EH (cell line): ENCODE results near the gene OSBPL2.

ENCODE experiments used
- DNase-seq: peaks from one replicate; pipeline ENCODE4 v3.0.0-alpha.2; 2015; ENCODE audit warnings: low read depth

The OSBPL2 gene

DNA sequence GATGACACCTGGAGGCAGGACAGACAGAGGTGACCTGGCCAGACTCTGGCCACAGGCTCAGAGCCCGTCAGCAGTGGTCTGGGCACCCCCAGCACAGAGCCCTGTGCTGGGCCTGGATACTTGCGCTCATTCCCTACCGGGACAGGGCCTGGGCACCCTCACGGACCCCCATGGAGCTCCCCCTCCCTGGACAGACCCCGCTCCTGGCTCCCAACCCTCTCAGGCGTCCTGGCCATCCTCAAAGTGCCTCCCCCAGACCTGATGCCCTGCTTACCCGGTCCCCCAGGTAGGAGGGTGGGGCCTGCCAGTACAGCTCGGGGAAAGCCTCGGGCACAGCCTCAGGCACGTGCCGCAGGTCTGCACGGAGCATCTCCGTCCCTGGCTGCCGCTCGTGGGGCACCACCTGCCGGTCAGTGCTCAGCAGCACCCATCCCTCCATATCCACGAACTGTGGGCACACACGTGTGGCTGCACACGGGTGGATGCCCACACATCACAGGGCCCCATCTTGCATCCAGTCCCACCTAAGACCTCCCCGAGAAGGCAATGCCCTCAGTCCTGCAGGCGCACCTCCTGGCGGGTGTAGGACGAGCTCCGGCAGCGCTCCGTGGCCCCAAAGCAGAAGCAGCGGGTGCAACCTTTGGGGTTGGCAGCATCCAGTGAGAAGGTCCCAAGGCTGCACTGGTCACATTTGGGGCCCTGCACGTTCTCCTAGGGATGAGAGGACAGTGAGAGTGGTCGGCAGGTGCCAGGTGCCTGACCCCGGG is 88.8 kb downstream of the OSBPL2 start:
- DNase-seq: no peak

DNA sequence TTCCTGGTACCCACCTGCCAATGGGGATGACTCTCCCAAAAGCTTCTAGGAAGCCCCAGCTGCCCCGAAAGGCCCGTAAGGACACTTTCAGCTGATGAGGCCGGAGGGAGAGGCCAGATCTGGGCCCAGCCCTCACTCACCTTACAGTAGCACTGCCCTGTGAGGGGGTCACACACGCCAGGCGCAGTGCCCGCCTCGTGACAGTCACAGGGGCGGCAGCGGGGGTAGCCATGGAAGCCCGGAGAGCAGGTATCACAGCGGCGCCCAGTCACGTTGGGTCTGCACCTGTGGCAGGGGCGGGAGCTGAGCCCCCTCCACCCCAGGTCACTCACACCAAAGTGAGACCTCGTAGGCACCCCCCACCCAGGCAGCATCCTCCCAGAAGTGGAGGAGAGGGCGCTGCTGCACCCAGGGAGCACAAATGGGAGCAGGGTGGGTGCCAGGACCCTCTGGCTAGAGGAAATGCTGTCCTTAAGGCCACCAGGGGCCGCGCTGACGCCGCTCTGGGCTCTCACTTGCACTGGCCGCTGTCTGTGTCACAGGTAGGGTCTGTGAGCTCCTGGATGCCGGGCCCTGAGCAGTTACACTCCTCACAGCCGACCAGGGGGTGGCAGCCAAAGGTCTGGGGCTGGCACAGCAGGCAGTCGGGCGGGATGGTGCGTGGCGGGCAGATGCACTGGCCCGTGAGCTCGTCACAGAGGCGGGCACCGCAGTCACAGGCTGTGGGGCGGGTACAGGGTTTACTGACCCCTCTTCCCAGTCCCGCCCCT is 89.6 kb downstream of the OSBPL2 start:
- no peak for DNase-seq

DNA sequence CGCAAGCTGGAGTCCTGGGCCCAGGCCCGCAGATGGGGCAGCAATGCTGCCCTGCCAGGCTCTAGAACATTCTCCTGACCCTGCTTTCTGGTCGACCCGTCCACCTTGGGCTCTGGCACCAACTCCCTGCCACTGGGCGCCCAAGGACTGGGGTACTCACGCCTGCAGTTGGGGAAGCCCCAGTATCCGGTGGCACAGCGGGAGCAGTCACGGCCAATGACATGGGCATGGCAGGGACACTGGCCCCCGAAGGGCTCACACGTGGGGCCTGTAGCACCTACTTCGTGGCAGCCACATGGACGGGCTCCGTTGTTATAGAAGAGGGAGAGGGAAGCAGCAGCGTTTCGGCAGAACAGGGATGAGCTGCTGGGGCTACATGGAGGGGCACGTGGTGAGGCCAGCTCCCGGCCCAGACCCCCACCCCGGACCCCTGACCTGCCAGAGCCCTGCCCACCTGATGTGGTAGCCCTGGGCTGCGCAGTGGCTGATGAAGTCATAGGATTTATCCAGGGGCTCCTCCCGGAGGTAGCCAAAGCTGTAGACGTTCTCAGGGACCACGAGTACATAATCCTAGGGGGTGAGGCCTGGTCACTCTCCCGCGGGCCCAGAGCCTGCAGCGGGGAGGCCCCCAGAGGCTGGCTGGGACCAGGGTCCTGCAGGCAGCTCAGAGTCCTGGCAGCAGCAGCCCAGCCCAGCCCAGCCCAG is 90.5 kb downstream of the OSBPL2 start:
- DNase-seq: no peak

DNA sequence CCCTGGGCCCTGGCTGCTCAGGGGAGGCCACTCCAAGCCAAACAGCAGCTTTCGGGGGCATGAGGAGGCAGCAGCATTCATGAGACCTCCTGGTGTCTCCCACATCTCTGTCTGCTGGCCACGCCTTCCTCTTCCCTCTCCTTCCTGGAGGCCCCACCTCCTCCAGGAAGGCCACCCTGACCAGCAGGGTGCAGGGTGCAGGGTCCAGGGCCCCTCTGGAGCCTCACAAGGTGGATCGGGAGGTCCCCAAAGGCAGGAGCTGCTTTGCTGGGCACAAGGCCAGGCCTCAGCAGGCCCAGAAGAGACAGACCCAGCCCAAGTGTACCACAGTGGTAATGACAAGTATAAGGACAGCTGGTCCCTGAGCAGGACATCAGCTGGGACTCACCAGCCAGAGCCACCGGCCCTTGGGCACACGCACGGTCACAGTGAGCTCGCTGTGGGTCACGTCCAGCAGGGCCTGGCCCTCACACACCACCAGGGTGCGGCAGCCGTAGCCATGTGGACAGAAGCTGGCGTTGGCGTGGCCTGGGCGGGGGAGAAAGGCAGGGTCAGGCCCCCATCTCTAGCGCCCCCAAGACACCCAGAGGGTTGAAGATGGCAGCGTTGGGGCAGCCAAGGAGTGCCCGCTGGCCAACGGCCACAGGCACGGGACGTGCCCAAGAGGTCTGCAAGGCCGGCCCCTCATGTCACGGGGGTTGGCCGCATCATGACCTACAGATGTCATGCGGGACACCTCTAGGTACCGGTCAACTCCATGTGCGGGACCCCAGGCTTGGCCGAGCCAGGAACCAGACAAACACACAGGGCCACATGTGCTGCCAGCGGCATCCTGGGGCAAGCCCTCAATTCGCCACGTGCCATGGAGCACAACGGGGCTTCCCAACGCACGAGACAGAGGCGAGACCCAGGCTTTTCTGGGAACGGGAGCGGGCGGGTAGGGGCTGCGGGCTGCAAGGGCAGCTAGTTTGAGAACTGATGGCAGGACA is 91.4 kb downstream of the OSBPL2 start:
- DNase-seq: no peak

DNA sequence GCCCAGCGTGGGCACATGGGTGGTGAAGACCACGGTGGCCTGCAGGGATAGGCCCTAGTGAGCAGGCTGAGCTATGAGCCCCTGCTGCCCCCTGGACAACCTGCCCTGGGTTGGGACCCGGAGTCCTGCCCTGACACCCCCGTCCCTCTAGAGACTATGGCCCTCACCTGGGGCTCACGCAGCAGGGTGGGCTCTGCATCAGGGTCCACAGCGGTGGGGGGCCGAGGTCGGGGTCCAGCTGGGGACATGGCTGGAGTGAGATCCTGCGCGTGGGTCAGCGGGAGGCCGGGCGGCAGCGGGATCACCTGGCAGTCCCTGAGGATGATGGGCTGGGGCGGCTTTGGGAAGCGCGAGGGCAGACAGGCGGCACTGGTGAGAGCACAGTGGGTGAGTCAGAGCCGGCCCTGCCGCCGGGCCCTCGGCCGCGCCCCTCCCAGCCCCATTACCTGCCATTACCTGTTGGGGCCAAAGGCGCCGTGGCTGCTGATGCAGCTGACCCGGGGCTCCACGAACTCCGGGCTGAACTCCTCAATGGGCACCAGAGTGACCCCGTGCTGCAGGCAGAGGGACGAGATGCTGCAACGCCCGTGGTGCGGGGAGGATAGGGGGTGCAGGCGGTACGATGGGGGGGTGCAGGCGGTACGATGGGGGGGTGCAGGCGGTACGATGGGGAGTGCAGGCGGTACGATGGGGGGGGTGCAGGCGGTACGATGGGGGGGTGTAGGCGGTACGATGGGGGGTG is 92.4 kb downstream of the OSBPL2 start:
- no peak for DNase-seq

DNA sequence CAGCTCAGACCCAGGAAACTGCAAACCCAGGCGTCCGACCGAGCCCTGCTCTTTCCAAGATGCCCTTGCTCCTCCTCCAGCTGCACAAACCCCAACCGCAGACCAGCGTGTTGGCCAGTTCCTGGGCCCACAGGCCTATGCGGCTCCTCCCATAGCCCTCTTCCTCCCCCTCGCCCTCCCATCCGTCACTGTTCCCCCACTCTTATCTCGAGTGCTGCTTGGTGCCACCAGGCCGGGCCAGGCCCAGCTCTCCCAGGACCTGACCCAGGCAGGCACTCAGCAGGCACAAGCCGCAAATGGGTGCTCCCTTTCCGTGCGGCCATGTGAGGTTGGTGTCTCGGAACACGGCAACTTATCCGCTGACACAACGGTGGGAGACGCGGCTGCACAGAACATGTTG is 93.0 kb downstream of the OSBPL2 start:
- no peak for DNase-seq

DNA sequence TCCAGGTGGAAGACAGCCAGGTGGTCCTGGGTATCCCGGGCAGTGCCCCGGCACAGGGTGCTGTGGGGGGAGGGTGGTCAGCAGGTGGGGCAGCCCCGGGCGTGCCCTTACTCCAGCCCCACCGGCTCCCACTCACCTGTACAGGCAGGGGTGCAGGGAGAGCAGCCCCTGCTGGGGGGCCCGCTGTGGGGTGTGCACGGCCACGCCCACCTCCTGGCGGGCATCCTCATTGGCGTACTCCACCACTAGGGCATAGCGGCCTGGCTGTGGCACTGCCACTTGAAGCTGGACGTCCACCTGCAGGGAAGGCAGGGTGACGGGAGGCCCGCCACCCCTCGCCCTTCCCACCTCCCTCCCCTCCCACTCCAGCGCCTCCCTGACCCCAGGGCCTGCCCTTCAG is 94.1 kb downstream of the OSBPL2 start:
- no peak for DNase-seq

DNA sequence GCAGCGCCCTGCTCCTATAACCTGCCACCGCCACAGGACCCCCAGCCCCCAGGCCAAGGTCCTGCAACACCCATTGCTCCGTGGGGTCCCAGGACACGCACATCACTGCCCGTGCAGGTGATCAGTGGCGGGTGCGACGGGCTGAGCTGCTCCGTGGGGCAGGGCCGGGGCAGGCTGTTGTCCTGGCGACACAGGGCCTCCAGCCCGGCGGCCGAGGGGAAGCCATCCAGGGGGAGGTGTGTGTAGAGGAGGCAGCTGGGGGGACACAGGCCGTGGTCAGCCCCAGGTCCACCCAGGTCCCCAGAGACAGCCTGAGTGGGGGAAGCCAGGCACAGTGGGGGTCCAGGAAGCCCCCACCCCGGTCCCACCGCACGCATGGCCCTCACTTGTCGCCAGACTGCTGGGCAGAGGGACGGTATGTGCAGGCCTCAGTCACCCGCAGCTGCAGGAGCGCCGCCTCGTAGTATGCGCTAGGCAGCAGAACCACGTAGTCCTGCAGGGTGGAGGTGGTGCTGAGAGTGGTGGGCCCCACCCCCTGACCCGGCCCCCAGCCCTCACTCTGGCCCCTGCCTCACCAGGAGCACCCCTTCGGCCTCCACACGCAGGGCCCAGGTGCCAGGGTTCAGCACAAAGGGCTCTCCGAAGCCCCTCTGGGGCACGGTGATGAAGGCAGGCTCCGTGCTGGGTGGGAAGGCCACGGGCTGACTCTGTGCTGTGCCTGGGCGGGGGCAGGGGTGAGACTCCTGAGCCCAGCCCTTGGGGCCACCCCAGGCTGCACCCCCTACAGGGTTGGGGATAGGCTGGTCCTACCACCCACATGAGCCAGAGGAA is 94.9 kb downstream of the OSBPL2 start:
- DNase-seq: no peak

DNA sequence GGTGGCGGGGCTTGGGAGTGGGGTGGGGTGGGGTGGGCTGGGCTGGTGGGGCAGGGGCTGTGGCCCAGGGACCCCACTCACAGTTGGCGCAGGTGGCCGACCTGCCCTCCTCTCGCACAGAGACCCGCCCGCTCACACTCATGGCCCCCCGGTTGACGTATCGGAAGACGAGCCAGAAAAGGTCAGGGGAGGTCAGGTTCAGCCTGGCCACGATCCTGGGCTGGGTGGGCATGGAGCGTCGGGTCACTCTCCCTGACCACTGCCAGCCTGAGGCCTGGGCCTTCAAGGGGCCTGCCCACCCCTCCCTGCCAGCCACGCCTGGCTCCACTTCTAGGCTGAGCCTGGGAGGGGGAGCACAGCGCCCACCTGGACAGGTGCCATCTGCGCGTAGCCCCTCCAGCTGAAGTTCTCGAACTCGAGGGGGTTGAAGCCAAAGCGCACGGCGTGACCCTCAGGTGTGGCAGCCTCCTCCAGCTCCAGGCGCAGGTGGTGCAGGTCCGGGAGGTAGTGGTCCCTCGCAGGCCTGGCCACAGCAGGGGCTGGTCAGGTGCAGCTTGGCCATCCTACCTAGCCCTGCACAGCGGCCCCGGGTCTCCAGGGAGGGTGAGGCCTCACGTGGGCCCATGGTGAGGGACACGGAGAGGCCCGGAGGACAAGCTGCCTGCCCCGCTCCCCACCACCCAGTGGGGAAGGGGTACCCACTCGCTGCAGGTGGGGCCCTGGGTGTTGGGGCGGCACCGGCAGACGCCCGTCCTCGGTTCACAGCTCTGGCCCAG is 95.7 kb downstream of the OSBPL2 start:
- no peak for DNase-seq

DNA sequence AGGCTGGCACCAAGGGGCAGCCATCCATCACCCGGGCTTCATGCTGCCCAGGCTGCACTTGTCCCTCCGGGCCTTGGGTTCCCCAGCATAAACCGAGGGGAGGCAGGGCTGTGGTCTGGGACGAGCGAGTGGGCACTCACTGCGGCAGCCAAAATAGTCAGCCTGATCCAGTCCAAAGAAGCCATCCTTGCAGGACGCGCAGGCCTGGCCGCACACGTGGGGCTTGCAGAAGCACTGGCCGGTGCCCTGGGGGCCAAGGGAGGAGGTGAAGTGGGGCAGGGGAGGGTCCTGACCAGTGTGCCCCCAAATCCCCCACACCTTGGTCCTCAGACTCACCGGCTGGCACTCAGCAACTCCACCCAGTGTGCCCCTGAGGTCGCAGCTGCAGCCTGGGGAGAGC is 96.6 kb downstream of the OSBPL2 start:
- no peak for DNase-seq

DNA sequence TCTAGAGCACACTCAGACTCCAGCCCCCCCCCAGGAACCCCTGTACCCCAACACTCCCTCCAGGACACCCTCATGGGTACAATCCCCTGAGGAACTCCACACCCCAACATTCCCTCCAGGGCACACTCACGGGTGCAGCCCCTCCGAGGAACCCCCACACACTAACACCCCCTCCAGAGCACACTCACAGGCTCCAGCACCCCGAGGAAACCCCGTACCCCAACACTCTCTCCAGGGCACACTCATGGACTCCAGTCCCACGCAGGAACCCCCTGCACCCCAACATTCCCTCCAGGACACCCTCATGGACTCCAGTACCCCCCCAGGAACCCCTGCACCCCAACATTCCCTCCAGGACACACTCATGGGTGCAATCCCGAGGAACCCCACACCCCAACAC is 97.2 kb downstream of the OSBPL2 start:
- no peak for DNase-seq

DNA sequence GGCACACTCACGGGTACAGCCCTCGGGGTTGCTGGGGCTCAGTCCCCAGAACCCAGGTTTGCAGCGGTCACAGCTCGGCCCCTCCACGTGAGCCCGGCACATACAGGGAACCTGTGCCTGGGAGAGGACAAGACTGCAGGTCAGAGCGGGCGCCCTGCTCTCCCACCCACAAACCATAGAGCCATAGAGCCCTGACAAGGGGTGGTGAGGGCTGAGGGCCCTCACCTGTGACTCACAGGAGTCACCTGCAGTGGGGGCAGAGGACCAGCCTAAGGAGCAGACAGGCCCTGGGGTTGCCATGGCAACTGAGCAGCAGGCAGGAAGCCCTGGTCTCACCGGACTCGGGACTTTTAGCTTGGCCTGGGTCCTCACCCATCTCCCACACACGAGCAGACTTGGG is 98.0 kb downstream of the OSBPL2 start:
- no peak for DNase-seq

DNA sequence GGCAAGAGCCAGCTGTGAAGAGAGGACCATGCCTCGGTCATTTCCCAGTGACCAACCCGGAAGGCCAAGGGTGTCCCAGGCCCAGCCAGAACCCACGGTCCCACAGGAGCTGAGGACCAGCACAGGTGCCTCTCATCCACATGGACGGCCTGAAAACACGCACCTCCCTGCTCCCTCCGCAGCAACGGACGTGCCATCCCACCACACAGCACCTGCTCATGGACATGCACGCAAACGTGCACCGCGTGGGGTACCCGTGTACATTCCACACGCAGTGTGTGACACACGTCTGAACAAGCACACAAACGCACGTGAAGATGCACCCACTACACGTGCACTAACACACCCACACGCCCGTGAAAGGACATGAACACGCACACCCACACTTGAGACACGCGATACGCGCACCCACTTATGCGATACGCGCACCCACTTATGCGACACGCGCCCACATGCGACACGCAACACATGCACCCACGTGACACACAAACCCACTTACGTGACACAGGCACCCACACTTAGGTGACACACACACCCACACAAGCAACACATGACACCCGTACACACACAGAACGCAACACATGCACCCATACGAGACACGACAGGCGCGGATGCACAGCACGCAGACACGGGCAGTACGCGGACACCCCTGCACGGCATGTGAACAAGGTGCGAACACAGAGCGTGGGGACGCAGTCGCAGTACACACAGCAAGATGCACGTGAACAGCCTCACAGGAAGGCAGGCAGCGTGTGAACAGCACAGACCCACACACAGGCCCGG is 98.6 kb downstream of the OSBPL2 start:
- no peak for DNase-seq

DNA sequence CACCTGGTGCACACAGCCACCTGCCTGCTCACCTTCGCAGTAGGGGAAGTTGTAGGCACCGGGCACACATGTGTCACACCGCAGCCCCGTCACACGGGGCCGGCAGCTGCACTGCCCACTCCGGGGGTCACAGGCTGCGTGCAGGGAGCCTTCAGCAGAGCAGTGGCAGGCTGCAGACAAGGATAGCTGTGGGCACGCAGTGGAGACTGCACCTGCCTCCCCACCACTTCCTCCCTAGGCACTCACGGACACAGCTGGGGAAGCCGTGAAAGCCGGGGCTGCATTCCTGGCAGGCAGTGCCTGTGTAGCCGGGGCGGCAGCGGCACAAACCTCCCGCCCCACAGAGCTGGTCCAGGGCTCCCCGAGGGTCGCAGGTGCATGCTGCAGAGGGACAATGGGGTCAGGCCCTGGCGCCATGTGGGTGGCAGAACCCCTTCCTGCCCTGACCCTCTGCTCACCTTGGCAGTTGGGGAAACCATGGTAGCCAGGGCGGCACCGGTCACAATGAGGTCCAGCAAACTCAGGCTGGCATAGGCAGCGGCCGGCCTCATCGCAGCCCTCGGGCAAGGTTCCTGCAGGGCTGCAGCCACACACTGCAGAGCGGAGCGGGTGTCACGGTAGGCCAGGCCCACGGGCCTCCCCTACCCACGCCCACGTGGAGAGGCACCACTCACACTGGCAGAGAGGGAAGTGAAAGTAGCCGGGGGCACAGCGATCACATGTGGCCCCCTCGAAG is 99.4 kb downstream of the OSBPL2 start:
- no peak for DNase-seq

DNA sequence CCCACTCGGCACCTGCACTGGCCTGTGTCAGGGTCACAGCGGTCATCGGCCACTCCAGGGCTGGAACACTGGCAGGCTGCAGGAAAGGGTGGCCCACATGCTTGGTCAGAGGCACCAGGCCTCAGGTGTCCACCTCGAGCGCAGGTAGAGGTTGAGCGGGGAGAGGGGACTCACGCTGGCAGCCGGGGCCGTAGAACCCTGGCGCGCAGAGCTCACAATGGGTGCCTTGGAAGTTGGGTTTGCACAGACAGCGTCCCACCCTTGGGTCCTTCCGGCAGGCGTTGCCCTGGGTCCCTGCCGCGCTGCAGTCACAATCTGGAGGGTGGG is 99.9 kb downstream of the OSBPL2 start:
- DNase-seq: no peak

DNA sequence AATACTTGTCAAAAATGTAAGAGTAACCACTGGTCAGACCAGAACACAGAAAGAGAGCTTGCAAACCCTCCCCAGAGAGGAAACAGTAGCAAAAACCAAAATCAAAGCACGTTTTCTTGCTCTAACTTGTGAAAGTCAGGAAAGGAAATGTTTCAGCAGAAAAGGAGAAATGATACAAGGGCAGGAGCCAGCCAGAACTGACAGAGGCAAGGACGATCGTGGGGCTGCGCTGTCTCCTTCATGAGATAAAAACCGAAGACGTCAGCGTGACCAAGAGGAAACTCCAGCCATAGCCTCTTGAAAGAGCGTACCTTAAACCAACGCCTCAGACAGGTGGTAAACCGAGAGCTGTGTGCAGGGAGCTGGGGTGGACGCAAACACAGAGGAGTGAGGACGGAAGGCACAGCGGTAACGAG is 101.3 kb downstream of the OSBPL2 start:
- no peak for DNase-seq

DNA sequence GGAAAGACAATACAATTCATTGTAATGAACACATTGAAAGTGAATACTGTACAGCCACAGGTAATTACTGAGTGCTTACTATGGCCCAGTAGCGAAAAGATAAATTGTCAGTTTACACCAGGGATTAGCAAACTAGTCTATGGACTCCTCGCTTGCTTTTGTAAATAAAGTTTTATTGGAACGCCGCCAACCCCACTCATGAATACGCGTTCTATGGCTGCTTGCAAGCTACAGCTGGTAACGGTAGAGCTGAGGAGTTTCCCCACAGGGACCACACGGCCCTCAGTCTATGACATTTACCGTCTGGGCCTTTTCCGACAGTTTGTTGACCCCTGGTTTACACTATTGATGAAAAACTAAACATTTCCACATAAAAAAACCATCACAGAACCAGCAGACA is 104.6 kb downstream of the OSBPL2 start:
- no peak for DNase-seq

DNA sequence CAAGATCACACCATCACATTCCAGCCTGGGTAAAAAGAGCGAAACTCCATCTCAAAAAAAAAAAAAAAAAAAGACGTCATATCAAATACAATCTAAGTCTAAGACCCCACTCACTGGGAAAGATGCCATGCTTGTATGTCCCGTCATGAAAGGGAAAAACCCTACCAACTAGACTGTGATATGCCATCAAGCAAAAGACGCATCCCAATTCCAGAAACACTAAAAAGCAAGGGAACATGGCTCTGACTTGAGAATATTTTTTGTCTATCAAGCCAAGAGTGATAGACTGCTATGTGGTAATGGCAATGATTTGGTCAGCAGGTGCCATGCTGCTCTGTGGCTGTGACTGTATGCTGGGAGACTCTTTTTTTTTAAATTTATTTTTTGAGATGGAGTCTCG is 105.8 kb downstream of the OSBPL2 start:
- DNase-seq: no peak
